IMR-90 (cell line): ENCODE data around the gene SMIM24.

Experiments used
- BHLHE40 ChIP-seq: fragments of 150-350 bp; IDR thresholded peaks from 2 replicates; pipeline ENCODE4 v1.6.1; 2016; ENCODE audit warnings: mild to moderate bottlenecking, low read depth, low read length
- CTCF ChIP-seq: conservative IDR thresholded peaks from 2 replicates; pipeline ENCODE4 v1.5.1; 2012; ENCODE audit warnings: mild to moderate bottlenecking, low read depth, low read length, improper control_type of control experiment
- ELK1 ChIP-seq: fragments of 150-350 bp; IDR thresholded peaks from 2 replicates; pipeline ENCODE4 v1.6.1; 2016; ENCODE audit warnings: low read depth, mild to moderate bottlenecking, low read length, moderate library complexity, borderline replicate concordance
- MXI1 ChIP-seq: IDR thresholded peaks from 2 replicates; pipeline ENCODE4 v1.6.1; 2012; ENCODE audit warnings: low read depth, mild to moderate bottlenecking, low read length, moderate library complexity, borderline replicate concordance
- POLR2A ChIP-seq: IDR thresholded peaks from 2 replicates; pipeline ENCODE4 v1.6.1; 2012; ENCODE audit warnings: mild to moderate bottlenecking, low read depth, low read length
- RAD21 ChIP-seq: IDR thresholded peaks from 2 replicates; pipeline ENCODE4 v1.6.1; 2012; ENCODE audit warnings: low read length, improper control_type of control experiment
- RFX5 ChIP-seq: IDR thresholded peaks from 2 replicates; pipeline ENCODE4 v1.8.0; 2012; ENCODE audit warnings: low read depth, mild to moderate bottlenecking, low read length, moderate library complexity
- SMC3 ChIP-seq: fragments of 150-350 bp; IDR thresholded peaks from 2 replicates; pipeline ENCODE4 v1.6.1; 2016; ENCODE audit warnings: low read depth, mild to moderate bottlenecking, antibody characterized with exemption, low read length, moderate library complexity

- no peak for TF ChIP-seq POLR2A
- no peak for TF ChIP-seq CTCF
- no peak for TF ChIP-seq RAD21
- TF ChIP-seq RFX5 = no peak
- no peak for TF ChIP-seq BHLHE40
- TF ChIP-seq MXI1 = no peak
- no peak for TF ChIP-seq ELK1
- no peak for TF ChIP-seq SMC3
Observed at GRCh38 chr19:3511506-3512251, 31.4 kb upstream of the SMIM24 start.
